GM19395 (cell line): Measurements from ENCODE around the gene MRGPRD.

Experiments
- ATAC-seq: cut with Tn5 transposase; IDR thresholded peaks from one replicate; pipeline ENCODE4 v1.9.1; 2021; ENCODE audit warnings: mild to moderate bottlenecking, moderate library complexity; ENCODE audit not compliant: unreplicated experiment

Gene MRGPRD

DNA sequence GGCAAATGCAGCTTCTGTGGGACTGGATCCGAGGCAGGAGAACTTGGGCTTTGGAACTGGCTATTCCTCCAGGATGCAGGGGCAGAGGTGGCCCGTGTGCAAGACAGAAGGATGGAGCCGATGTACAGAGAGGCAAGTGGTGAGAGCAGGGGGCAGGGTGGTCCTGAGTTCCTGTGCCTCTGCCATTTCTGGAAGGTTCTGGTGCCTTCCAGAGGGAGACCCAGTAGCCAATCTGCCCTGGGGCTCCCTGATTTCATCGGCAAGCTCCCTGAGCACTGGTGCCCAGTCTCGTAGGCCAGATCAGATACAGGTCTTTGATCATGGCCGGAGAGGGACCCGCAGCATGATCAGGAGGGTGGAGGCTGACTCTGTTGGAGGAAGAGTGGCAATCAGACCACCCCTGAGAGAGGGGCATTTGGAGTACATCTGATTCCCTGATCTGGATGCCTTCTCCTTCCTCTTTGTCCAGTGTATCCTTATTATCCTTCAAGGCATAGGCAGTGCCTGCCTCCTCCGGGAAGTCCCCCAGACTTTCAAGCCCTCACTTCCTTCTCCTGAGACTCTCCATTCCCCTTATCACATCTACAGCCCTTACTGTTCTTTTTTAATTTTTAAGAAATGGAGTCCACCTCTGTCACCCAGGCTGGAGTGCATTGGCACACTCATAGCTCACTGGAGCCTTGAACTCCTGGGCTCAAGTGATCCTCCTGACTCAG lies 9.7 kb downstream of the MRGPRD start:
- no peak for ATAC-seq

DNA sequence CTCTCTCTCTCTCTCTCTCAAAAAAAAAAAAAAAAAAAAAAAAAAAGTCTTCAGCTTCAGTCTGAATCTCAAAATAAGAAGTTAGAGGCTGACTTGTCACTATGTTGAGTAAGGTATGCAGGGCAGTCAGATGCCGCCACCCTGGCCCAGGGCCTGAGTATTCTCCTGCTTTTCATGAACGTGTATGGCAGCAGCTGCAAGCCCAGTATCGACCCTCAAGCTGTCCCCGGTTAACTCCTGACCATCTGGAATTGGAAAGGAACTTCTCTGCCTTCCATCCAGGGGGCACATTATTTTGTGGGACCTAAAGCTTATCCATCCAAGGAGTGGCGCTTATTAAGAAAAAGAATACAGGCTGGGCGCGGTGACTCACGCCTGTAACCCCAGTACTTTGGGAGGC lies 11.4 kb downstream of the MRGPRD start:
- no peak for ATAC-seq

DNA sequence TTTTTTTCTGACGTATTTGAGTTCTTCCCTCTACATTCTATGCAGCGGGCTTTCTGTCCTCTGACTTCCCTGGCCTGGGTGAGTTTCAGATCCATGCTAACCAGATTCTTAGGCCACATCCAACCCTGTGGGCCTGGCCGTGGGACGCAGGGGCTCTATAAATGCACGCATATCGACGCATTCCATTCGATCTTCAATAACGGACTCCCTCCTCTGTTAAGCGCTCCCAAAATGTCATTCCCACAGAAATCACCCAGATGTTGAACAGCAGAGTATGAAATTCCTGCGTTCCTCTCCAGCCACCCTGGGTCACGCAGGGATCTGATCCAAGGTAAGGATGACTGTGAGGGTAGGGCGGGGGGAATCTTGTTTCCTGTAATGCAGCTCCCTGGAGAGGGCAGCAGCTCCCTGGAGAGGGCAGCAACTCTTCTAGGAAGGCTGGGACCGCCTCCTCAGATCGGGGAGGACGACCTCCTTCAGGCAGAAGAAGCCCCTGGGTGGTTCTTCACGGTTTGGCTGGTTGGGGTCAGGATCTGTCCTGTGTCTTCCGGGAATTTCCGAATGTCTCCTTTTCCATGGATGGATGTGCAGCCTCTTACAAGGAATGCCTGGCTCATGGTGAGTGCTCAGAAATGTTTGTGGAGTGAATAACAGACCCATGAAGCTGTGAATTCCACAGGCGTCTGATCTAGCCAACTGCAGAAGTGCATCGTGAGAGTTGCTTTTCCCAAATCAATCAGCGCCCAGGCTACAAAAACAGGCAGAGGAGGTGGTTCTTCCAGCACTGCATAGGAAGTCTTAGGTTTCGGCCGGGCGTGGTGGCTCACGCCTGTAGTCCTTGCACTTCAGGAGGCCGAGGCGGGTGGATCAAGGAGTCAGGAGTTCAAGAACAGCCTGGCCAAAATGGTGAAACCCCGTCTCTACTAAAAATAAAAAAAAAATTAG lies 12.2 kb downstream of the MRGPRD start:
- no peak for ATAC-seq

- ATAC-seq = no peak
Measured at GRCh38 chr11:68966894-68967780, 13.6 kb downstream of the MRGPRD start.

- ATAC-seq = no peak
Measured at GRCh38 chr11:68965901-68966853, 14.6 kb downstream of the MRGPRD start.

GRCh38 chr11:68963779-68964178 lies 17.0 kb downstream of the MRGPRD start:
- no peak for ATAC-seq

DNA sequence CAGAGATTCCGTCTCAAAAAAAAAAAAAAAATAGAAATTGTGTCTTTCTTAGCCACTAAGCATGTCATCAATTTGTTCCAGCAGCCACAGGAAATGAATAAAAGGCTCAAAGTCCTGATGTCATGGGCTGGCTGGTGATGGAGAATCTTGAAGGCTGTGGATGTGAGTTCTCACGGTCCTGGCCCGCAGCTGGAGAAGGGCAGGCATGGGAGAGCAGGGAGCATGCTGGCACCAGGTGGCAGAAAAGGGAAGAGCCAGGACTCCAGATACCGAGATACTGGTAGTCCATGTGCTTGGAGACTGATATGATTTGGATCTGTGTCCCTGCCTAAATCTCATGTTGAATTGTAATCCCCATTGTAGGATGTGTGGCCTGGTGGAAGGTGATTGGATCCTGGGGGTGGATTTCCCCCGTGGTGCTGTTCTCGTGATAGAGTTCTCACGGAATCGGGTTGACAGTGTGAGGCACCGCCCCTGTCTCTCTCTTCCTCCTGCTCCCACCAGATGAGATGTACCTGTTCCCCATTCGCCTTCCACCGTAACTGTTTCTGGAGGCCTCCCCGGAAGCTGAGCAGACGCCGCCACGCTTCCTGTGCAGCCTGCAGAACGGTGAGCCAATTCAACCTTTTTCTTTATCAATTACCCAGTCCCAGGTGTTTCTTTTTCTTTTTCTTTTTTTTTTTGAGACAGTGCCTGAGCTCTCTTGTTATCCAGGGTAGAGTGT lies 18.1 kb downstream of the MRGPRD start:
- no peak for ATAC-seq

DNA sequence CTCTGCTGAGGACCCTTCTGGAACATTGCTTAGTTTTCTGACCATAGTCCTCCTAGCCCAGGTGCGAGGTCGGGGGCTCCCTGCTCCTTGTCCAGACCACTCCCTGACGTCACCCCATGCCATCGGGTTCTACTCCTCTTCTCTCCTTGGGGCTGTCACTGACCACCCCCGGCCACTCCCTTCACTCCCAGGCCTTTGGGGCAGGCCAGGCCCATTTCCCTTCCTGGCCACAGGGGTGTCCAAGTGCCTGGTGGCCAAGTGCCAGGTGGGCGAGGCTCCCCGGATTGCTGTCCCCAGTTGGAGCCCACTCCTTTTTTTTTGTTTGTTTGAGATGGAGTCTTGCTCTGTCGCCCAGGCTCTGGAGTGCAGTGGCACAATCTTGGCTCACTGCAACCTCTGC lies 19.5 kb downstream of the MRGPRD start:
- no peak for ATAC-seq

GRCh38 chr11:68960294-68961071 lies 20.3 kb downstream of the MRGPRD start:
- ATAC-seq = no peak

DNA sequence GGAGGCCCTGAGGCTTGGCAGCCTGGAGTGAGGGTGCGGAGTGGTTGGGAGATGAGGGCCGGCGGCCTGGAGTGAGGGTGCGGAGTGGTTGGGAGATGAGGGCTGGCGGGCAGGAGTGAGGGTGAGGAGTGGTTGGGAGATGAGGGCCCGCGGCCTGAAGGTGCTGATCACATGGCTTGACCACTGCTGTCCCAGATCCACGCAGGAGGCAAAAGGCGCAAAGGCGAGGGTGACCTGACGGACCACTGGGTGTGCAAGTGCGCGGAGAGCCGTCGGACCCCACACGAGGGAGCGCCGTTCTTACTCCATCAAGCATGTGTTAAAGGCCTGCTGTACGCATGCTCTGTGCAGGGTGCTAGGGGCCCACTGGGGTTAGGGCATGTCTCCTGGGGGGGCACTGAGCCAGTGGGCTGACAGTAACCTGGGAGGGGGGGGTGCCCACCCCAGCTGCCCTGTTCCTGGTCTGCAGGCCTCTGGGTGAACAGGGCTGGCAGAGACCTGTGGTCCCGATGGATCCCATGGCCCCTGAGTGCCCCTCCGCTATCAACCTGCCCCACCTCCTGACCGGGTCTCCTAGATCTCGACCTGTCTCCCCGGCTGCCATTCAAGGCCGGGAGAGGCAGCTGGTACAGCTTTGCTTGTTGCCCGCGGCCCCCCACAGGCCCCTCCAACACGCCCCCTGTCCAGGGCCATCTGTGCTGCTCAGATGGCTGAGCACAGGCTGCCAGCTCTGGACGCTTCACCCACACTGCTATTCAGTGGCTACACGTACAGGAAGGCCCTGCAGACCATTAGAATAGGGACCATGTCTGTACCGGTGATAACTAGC lies 21.1 kb downstream of the MRGPRD start:
- no peak for ATAC-seq

DNA sequence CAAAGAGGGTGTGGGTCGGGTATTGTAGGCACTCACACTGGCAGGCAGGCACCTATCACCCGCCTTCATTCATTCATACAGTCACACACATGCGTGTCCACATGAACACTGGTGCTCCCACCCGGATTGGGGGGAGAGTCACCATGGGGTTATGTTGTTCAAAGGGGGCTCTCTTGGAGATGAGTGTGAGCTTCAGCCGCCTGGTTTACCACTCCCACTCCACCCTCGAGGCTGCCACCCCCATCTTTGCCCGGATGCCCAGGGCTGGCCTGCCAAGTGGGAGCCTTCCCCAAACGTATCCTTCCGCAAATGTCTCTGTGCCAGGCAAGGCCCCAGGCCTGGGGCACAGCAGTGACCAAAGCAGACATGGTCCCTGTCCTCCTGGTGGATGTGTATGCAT lies 22.6 kb downstream of the MRGPRD start:
- no peak for ATAC-seq

- no peak for ATAC-seq
Measured at GRCh38 chr11:68956547-68957254, 24.1 kb downstream of the MRGPRD start.

DNA sequence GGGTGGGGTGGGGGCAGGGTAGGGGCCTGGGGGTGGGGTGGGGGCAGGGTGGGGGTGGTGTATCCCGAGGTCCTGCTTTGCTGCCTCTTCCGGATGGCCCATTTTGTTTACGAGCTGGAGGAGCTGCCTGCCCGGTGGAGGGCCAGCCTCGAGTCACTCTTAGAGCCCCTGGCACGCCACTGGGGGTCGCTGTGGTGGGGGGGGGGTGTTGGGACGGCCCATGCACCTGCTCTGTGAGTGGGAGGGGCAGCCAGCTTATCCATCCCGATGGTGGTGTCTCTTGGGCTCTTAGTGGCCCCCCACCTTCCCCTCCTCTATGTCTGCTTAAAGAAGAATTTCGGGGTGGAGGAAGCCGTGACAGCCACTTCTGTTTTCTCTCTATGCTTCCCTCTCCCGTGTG lies 24.6 kb downstream of the MRGPRD start:
- no peak for ATAC-seq

DNA sequence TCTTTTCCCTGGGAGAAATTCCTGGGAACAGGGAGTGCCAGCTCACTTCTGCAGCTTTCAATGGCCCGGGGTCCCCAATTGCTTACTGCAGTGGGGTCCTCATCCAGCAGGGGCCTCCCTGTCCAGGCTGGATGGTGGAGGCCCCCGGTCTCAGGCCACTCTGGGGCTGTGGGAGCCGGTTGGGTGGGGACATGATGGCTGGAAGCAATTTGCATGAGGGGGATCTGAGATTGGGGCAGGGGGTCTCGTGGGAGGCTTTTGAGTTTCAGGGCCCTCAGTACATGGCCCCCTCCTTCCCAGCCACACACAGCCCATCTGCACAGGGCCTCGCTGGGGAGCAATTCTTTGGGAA lies 25.2 kb downstream of the MRGPRD start:
- no peak for ATAC-seq

DNA sequence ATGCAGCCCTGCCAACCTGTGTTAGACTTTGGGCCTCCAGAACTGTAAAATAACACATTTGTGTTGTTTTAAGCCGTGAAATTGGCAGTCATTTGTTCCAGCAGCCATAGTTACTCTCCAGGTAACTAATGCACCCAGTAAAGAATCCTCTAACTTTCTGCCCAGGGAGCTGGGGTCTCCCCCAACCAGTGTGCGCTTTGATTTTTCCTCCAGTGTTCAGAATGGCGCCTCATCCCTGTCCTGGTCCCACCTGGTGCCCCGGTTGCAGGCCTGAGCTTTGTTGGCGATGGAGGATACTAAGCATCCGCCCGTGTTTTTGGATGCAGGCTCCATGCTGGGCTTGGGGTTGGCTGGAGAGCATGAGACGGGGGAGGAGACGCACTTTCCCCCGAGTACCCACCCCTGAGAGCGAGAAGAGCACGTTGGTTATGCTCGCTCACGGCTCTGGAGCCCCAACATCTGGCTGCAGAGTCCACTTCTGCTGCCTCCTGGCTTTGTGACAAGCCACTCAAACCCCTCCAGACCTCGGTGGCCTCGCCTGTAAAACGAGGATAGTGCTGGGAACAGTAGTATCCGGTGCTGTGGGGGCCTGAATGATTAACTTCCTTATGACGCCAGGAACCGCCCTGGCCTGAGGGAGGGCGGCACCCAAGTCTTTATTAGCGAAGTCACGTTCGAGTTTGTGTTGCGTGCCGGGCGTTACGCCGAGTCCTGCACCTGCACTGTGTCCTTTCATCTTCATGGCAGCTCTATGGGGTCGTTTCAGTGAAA lies 25.8 kb downstream of the MRGPRD start:
- no peak for ATAC-seq

- ATAC-seq = no peak
Measured at GRCh38 chr11:68950762-68951161, 30.0 kb downstream of the MRGPRD start.
